PC-3 (cell line): ENCODE measurements around the gene PRKCD.

Experiments used
- CTCF ChIP-seq: fragments of 300-600 bp; sonication (generic); conservative IDR thresholded peaks from 2 replicates; pipeline ENCODE4 v1.5.1; 2017; ENCODE audit warnings: antibody characterized with exemption, low read depth, mild to moderate bottlenecking, low read length
- EZH2 ChIP-seq: fragments of 300-600 bp; sonication (generic); IDR thresholded peaks from one replicate; pipeline ENCODE4 v1.6.1; 2017; ENCODE audit warnings: antibody characterized with exemption, mild to moderate bottlenecking, low read length; ENCODE audit not compliant: unreplicated experiment

DNA sequence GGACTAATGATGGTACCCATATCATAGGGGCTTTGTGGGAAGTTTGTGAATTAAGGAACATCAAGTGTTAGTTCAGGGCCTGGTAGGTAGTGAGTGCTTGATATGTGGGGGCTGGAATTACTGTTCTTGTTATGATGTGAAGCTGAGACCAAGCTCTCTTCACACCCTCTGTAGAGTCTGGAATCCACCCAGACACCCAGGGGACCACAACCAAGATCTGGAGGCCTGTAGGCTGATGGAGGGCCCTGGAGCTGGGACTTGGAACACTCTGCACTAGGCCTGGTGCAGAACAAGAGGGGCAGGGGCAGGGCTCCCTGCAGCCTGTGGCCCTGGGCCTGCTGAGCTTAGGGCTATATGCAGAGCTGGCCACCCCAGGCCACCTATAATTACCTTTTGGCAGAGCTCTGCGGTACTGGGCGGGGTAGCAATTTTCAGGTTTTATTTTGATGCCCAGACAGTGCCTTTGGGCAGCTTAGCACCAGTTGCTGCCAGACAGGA lies 13.1 kb upstream of the PRKCD start:
- TF ChIP-seq CTCF (no peak), EZH2 (no peak)
